Inferior parietal cortex (tissue), 1 donor: ENCODE data around the gene ARID1A.
A peak's percentile ranks its signal among the peaks of the same experiment; 100 is the strongest.

Experiments used
- DNase-seq: peaks from one replicate; pipeline ENCODE4 v3.0.0-alpha.2; 2016; ENCODE audit errors: extremely low spot score

The ARID1A gene

DNA sequence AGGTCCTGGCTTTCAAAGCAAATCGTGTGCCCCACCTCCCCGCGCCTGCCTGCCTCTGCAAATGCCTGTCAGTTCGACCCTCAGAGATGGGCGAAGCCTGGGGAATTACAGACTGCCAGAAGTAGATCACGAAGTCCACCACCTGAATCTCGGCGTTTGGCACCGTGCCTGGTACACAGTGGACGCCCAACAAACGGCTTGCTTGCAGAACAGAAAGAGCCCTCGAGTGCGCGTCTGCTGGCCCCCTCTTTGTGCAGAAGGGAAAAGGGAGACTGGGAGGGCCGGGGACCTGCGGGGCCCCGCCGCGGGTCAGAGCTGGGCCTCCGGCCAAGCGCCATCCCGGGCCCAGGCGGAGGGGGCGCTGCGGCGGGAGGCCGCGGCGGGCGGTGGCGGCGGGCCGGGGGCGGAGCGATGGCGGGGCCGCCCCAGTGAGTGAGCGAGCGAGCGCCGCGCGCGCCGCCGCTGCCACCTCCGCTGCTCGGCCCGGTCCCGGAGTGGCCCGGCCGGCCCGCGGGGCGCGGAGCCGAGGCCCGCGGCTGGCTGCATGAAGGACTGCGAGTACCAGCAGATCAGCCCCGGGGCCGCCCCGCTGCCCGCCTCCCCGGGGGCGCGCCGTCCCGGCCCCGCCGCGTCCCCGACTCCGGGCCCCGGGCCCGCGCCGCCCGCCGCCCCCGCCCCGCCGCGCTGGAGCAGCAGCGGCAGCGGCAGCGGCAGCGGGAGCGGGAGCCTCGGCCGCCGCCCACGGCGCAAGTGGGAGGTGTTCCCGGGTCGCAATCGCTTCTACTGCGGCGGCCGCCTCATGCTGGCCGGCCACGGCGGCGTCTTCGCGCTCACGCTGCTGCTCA is 130.7 kb downstream of the ARID1A start, which contains the start of gene ZDHHC18:
ZDHHC18 (plus strand) TSS at position 428 of the 845 bp plus-strand sequence; CDS start at position 545, 117 bp downstream.
- peak; percentile 50 for DNase-seq

DNA sequence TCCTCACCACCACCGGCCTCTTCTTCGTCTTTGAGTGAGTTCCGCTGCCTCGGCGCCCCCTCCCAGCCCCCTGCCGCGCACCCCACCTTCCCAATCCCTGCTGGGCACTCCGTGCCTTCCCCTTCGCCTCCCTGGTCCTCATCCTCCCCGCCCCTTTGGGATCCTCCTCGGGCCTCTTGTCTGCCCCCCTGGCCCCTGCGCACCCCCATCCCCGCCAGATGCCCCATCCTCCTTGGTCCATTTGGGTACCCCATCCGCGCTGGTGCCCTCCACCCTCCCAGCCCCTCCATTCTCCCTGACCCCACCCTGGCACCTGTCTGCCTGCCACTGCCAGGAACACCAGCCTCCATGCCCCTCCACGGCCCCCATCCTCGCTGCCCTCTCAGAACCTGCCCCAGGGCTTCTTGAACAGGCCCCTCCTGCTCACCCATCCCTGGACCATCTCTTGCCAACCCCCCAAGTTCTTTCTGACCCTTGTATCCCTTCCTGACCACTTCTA is 131.3 kb downstream of the ARID1A start:
- no peak for DNase-seq

DNA sequence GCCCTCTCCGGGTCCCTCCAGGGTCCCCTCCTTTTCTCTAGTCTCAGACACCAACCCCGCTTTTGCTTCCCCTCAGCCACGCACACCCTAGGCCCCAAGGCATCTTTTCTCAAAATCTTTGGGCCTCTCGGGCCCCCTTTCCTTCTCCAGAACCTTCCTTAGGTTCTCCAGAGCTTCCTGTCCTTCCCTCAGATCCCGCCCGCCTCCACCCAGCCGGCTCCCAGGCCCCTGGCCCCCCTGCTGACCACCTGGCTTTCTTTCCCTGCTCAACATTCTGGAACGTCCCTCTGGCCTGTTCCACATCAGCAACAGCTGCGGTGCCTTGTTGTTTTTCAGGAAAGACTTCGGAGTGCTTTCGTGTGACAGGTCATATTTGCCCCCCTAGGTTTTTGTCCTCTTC is 131.8 kb downstream of the ARID1A start:
- no peak for DNase-seq

DNA sequence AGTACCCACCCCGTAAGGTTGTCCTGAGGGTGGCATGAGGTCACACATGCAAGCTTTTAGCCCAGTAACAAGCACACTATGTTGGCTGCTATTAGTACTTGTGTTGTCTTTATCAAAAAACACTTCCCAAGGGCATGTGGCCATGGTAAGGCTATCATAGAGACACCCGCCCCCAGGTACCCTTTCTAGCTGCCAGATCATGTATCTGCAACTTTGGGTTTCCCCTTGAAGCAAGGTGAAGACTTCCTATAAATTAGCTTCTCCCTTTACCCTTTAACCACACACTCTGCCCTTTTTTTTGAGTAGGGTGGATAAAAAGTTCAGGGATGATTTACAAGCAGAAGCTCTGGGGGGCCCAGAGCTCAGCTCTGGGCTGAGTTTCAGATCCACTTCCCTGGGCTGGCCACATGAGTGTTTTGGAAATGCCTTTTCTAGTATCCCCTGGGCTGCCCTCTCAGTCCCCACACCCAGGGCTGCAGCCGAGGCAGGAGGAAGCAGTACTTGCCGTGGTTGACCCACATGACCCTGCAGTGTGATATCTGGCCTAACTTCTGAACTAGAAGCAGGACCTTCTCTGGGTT is 132.7 kb downstream of the ARID1A start:
- no peak for DNase-seq

DNA sequence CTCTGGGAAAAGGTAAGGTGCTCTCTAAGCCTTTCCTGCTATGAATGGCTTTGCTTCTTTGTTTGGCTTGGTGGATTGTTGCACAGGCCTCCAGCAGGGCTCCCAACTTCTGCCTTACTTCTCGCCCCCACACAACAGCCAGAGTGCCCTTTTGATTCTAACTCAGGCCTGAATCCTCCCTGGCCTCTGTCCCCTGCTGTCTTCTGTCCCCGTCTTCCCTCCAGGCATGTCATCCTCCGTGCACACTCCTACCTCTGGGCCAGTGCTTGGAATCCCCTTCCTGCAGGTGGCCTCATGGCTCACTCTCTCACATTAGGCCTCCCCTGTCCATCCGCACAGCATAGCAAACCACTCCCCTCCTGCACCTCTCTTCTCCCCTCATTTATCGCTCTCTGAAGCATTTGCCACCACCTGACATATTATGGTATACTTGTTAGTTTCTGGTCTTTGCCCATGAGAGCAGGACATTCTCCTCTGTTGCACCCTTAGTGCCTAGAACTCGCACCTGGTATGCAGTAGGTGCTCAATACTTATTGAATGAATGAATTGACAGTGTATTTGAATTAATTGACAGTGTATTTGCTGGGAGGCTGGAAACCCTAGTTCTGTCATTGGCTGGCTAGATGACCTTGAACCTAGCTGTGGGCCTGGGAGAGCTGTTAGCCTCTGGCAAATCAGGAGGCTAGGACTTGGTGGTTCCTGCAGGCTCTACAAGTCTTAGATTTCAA is 133.5 kb downstream of the ARID1A start:
- no peak for DNase-seq

DNA sequence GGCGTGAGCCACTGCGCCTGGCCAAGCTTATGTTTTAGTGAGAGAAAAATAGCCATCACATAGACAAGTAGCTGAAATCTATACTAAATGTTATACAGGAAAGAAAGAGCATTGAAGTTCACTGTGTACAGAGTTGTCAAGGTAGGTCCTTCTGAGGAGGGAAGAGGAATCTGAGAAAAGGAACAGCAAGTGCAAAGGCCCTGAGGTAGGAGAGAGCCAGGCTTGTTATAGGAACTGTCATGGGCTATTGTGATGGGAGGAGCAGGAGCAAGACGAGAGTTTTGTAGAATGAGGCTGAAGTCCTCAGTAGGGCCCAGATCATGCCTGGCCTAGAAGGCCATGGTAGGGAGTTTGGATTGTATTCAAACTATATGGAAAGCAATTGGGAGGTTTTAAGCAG is 135.2 kb downstream of the ARID1A start:
- no peak for DNase-seq
